Coronary artery (tissue), 2 donors: Measurements from ENCODE around the gene SPG7.

Experiments used
- DNase-seq: peaks from one replicate; pipeline ENCODE4 v3.0.0-alpha.2; 2017; ENCODE audit warnings: low spot score
- H3K27ac ChIP-seq, 2 donors: fragments of 200-600 bp; sonication (generic); one replicate each; pipeline ENCODE4 v1.5.1; 2016 to 2019
- H3K4me3 ChIP-seq: fragments of 200-600 bp; sonication (generic); 2 replicates; pipeline ENCODE4 v1.5.1; 2016; ENCODE audit warnings: mild to moderate bottlenecking, moderate library complexity
- TF ChIP-seq, protein P1 (sequence below): fragments of 200-600 bp; sonication (generic); IDR thresholded peaks from one replicate; pipeline ENCODE4 v1.5.1; 2019; ENCODE audit warnings: antibody characterized with exemption

The SPG7 gene

GRCh38 chr16:89547860-89548259 is 39.7 kb downstream of the SPG7 start:
- no peak for DNase-seq
- Histone ChIP-seq H3K27ac (no peak overlapping the region), H3K4me3 (no peak overlapping the region)
- TF ChIP-seq, protein P1, sequence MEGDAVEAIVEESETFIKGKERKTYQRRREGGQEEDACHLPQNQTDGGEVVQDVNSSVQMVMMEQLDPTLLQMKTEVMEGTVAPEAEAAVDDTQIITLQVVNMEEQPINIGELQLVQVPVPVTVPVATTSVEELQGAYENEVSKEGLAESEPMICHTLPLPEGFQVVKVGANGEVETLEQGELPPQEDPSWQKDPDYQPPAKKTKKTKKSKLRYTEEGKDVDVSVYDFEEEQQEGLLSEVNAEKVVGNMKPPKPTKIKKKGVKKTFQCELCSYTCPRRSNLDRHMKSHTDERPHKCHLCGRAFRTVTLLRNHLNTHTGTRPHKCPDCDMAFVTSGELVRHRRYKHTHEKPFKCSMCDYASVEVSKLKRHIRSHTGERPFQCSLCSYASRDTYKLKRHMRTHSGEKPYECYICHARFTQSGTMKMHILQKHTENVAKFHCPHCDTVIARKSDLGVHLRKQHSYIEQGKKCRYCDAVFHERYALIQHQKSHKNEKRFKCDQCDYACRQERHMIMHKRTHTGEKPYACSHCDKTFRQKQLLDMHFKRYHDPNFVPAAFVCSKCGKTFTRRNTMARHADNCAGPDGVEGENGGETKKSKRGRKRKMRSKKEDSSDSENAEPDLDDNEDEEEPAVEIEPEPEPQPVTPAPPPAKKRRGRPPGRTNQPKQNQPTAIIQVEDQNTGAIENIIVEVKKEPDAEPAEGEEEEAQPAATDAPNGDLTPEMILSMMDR = no peak

DNA sequence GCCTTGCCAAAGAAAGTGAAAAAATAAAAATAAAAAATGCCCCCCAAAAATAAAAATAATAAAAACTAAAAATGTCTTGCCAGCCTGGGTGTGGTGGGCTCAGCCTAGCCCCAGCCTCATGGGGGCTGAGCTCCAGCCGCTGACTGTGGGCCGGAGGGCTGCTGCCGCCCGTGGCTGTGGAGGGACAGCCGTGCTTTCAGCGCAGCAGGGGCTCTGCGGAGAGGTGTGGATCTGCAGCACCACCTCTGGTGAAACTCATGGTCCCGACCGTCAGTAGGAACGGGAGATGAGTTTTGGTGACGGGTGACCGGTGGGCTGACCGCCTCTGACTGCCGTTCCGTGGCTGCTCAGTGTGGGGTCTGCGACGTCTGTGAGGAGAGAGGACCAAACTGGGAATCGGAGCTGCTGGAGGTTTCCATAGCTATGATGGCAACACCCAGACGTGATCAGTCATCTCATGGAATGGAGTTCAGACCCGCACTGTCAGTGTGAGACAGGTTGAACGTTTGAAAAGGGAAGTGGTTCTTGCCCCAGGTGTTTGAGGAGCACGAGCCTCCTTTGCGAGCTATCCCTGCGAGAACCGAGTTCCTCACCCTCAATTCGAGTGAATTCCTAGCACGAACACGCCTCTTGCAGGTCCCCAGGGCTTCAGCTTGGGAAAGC is 40.3 kb downstream of the SPG7 start:
- TF ChIP-seq, protein P1 = no peak
- no peak for DNase-seq
- Histone ChIP-seq H3K27ac (no peak overlapping the region), H3K4me3 (no peak overlapping the region)

- no peak overlapping the region for H3K27ac ChIP-seq
- DNase-seq = no peak
- TF ChIP-seq, protein P1 = no peak
These were observed 41.0 kb downstream of the SPG7 start for GRCh38 chr16:89549007-89549700.

GRCh38 chr16:89550421-89551007 is 42.3 kb downstream of the SPG7 start:
- H3K4me3 ChIP-seq = no peak overlapping the region
- DNase-seq = no peak
- TF ChIP-seq, protein P1 = no peak
- no peak overlapping the region for H3K27ac ChIP-seq

More at GRCh38 chr16:89549007-89549700, 41.0 kb downstream of the SPG7 start:
- no peak overlapping the region for H3K4me3 ChIP-seq

DNA sequence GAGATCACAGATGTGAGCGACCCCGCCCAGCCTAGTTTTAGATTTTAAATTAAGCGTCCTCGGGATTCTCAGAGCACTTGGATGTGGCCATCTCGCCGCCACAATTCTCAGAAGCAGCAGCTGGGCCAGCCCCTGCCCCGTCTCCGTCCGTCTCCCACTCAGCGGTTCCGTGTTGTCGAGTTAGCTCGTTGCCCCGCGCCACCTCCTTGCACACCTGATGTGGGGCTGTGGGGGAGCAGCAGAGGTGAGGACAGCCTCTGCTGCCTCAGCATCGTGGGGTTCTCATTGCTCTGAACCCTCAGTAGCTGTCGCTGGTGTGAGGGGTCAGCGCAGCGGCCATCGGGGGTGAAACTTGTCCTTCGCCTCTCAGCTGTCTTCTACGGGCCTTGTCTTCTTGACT is 44.1 kb downstream of the SPG7 start:
- H3K4me3 ChIP-seq = no peak overlapping the region
- H3K27ac ChIP-seq = no peak overlapping the region
- DNase-seq = no peak
- TF ChIP-seq, protein P1 = no peak

GRCh38 chr16:89552913-89553312 is 44.7 kb downstream of the SPG7 start:
- no peak for DNase-seq
- TF ChIP-seq, protein P1 = no peak
- Histone ChIP-seq H3K27ac (no peak overlapping the region), H3K4me3 (no peak overlapping the region)
